ENCODE results near the gene DENND4A. TPM values are rescaled to one million over a fixed set of nuclear protein-coding genes. Genes with fewer than 3 reads are reported as not detected.
A peak's percentile ranks its signal among the peaks of the same experiment; 100 is the strongest.

DENND4A gene
- total RNA-seq, 4 donors from 2014 or later, result 38.8 to 64.8 (median 52.3) TPM

DNA sequence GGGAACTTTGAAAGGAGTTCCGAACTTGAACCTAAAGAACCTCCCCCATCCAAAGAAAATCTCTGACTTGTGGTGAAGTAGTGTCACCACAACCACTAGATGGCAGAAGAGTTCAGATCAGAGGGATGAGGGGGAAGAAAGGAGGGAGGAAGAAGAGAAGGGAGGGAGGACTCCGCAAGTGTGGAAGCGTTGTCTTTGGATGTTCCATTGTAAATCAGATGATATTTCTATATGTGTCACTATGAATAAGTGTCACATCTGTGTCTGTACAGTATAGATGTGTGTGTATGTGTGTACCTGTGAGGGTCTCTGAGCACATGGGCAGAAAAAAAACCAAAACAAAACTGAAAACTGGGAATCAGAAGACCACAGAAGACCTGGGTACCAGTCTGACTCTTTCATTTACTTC, 153.4 kb downstream of the DENND4A start:
- TF ChIP-seq CTCF (IDR thresholded peaks at IDR 0.05), result peak in 1 of 3 donors; percentile 18
- no peak for DNase-seq (ENCODE audit: low spot score)
- peak; percentile 58 for ATAC-seq (ENCODE audit: low FRiP score)

DNA sequence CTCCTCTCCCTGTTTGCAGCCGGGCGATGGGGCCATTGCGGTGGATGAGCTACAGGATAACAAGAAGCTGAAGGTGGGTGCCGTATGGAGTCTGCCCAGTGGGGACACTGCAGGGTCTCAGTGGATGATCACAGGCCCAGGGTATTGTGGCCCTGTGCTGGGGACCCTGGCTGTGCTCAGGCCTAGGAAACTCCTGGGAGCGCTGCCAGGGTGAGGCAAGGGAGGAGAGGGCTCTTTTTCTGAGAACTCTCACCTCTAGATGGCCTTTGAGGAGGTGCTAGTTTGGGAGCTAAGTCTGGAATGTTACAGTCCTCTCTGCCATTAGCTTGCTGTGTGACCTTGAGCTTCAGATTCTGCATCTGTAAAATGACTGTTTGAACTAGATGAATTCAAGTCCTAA, 154.0 kb downstream of the DENND4A start:
- DNase-seq (ENCODE audit: low spot score), result no peak
- no peak for TF ChIP-seq CTCF (IDR thresholded peaks at IDR 0.05)
- no peak for ATAC-seq (ENCODE audit: low FRiP score)

- TF ChIP-seq CTCF (IDR thresholded peaks at IDR 0.05), result no peak
- DNase-seq (ENCODE audit: low spot score) (no peak), ATAC-seq (ENCODE audit: low FRiP score) (no peak)
These were observed 157.7 kb downstream of the DENND4A start for GRCh38 chr15:65634356-65634755.

GRCh38 chr15:65633752-65634151, 158.3 kb downstream of the DENND4A start:
- ATAC-seq (ENCODE audit: low FRiP score) (no peak), DNase-seq (ENCODE audit: low spot score) (no peak)
- TF ChIP-seq CTCF (IDR thresholded peaks at IDR 0.05), result no peak

DNA sequence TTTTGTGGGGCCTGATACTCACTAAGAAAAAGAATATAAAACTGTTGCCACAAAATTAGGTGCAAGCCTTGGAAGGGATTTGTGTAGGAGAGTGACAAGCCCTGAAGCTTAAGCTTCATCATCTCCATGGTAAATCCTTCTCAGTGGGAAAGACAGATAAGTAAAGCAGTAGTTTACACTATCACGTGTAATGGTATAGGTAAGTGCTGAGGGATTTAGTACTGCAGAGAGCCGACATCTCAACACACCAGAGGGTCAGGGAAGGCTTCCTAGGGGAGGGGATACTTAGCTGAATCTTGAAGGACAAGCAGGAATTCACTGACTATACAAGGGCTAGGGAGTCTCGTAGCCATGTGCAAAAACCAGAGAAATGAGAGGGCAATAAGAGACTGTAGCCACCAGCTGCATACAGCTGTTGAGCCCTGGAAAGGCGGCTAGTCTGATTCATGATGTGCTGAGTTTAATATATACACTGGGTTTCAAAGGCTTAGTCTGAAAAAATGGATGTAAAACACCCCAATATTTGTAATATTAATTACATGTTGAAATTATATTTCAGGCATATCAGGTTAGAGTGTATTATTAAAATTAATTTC, 159.2 kb downstream of the DENND4A start:
- ATAC-seq (ENCODE audit: low FRiP score) (no peak), DNase-seq (ENCODE audit: low spot score) (no peak)
- no peak for TF ChIP-seq CTCF (IDR thresholded peaks at IDR 0.05)

DNA sequence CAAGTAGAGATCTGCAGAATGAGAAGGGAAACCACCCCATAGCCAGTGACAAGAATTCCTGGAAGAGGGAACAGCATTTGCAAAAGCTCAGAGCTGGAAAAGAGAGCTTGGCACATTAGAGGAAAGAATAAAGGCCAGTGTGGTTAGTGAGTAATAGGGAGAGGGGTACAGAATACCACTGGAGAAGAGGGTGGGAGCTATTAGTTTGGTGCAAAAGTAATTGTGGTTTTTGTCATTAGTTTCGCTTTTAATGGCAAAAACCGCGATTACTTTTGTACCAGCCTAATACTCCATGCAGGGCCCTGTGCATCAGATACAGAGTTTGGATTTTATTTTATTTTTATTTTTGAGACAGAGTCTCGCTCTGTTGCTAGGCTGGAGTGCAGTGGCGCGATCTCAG, 160.6 kb downstream of the DENND4A start:
- TF ChIP-seq CTCF (IDR thresholded peaks at IDR 0.05), result no peak
- ATAC-seq (ENCODE audit: low FRiP score) (no peak), DNase-seq (ENCODE audit: low spot score) (no peak)

GRCh38 chr15:65630760-65631159, 161.3 kb downstream of the DENND4A start:
- no peak for TF ChIP-seq CTCF (IDR thresholded peaks at IDR 0.05)
- ATAC-seq (ENCODE audit: low FRiP score) (no peak), DNase-seq (ENCODE audit: low spot score) (no peak)
